CD4-positive, alpha-beta memory T cell (primary cell): Measurements from ENCODE around the gene SH2D4B. TPM values are rescaled to one million over a fixed set of nuclear protein-coding genes. Genes with fewer than 3 reads are reported as not detected.

ENCODE experiments used
- CTCF ChIA-PET: fragments of 350-600 bp; sonication (Branson Sonifier 250); formaldehyde crosslinking; loops from one replicate; lab custom pipeline; 2021; ENCODE audit warnings: inconsistent platforms; ENCODE audit not compliant: partially characterized antibody; lab: Charles Lee
- POLR2A ChIA-PET: fragments of 350-600 bp; sonication (Branson Sonifier 250); formaldehyde crosslinking; loops from one replicate; lab custom pipeline; 2021; ENCODE audit not compliant: partially characterized antibody; lab: Charles Lee
- DNase-seq, 5 donors: peaks; one replicate each; pipeline versions ENCODE4 v3.0.0 to v3.0.0-alpha.2; 2020 to 2022; ENCODE audit warnings: mixed read lengths in 1 of 5
- H3K27ac ChIP-seq: one replicate; pipeline ENCODE4 v1.7.0; 2013; ENCODE audit warnings: low read depth, low read length
- H3K27me3 ChIP-seq: 2 replicates; pipeline ENCODE4 v1.7.0; 2013; ENCODE audit warnings: mild to moderate bottlenecking, low read length, moderate library complexity; ENCODE audit not compliant: insufficient read depth
- H3K36me3 ChIP-seq: 2 replicates; pipeline ENCODE4 v1.7.0; 2013; ENCODE audit warnings: mild to moderate bottlenecking, low read length, moderate library complexity; ENCODE audit not compliant: insufficient read depth
- H3K4me1 ChIP-seq: 2 replicates; pipeline ENCODE4 v1.7.0; 2013; ENCODE audit warnings: mild to moderate bottlenecking, low read length, moderate library complexity; ENCODE audit not compliant: insufficient read depth
- H3K4me3 ChIP-seq, 2 donors: one replicate each; pipeline ENCODE4 v1.7.0; 2013; ENCODE audit warnings: low read length in 2 of 2, mild to moderate bottlenecking in 1 of 2
- H3K9me3 ChIP-seq, 2 donors: one replicate each; pipeline ENCODE4 v1.7.0; 2013; ENCODE audit warnings: low read length in 2 of 2, control low read depth in 1 of 2; ENCODE audit not compliant: control insufficient read depth in 1 of 2
- H3K27ac Mint-ChIP-seq, 7 donors: one replicate each; pipeline ENCODE4 v1.8.0; 2020 to 2021; ENCODE audit warnings: mixed read lengths in 7 of 7, mild to moderate bottlenecking in 6 of 7, inconsistent platforms in 3 of 7, moderate library complexity in 3 of 7
- H3K27me3 Mint-ChIP-seq, 2 donors: one replicate each; pipeline ENCODE4 v1.8.0; 2020 to 2021; ENCODE audit warnings: mixed read lengths in 2 of 2
- H3K36me3 Mint-ChIP-seq, 2 donors: one replicate each; pipeline ENCODE4 v1.8.0; 2020 to 2021; ENCODE audit warnings: mixed read lengths in 2 of 2, inconsistent platforms in 1 of 2, mild to moderate bottlenecking in 1 of 2
- H3K4me1 Mint-ChIP-seq, 4 donors: one replicate each; pipeline ENCODE4 v1.8.0; 2020 to 2021; ENCODE audit warnings: mixed read lengths in 4 of 4, mild to moderate bottlenecking in 1 of 4
- H3K4me3 Mint-ChIP-seq, 8 donors: one replicate each; pipeline ENCODE4 v1.8.0; 2020 to 2021; ENCODE audit warnings: mixed read lengths in 8 of 8, mild to moderate bottlenecking in 7 of 8, moderate library complexity in 6 of 8, inconsistent platforms in 3 of 8
- H3K9me3 Mint-ChIP-seq, 8 donors: one replicate each; pipeline ENCODE4 v1.8.0; 2020 to 2021; ENCODE audit warnings: mixed read lengths in 8 of 8, mild to moderate bottlenecking in 5 of 8, inconsistent platforms in 3 of 8, moderate library complexity in 1 of 8
- intact Hi-C: fragments of 100-400 bp; cut with micrococcal nuclease; formaldehyde crosslinking; loops from one replicate; pipeline ENCODE4 v1.15.1; 2023
- polyA plus RNA-seq, 2 donors: library from polyadenylated mRNA; unstranded; fragments of 300-500 nt; fragmentation: Illumina TruSeq; gene quantifications; one replicate each; pipeline ENCODE4 v1.2.3, GENCODE V29; 2021
- total RNA-seq, 2 experiments: library from RNA; stranded (reverse); gene quantifications; one replicate each; pipeline ENCODE4 v1.2.3, GENCODE V29; 2021

SH2D4B gene
- total and polyA plus RNA-seq, 4 experiments from 2014 or later, result 0.17 TPM; not detected in 2

- Mint-ChIP-seq H3K4me1 (peaks cover 9 to 38% (median 30%) of the 10 kb centered on the region in 4 donors), H3K27me3 (peaks cover 0 to 1% of the 10 kb centered on the region in 2 donors), H3K9me3 (peaks cover 0 to 2% (median 0%) of the 10 kb centered on the region in 8 donors), H3K4me3 (peak overlapping the region; percentile 84 to 96 (median 92)), H3K27ac (peak overlapping the region; percentile 93 to 99 (median 97)), H3K36me3 (peaks cover 3 to 10% of the 10 kb centered on the region in 2 donors)
- ChIA-PET POLR2A (interaction anchor here (0.7 to 1.6 kb wide), 8 partner anchors 25 to 349 kb away, joined by 3 to 7 read pairs (median 4); partner anchors contain the start of gene PRXL2A), CTCF (interaction anchor here (0.5 to 1.7 kb wide), 10 partner anchors 9 to 158 kb away, joined by 3 to 9 read pairs (median 4); no protein-coding TSS in a partner anchor)
- no peaks in the 10 kb centered on the region for H3K9me3 ChIP-seq
- DNase-seq, result no peak
- peak overlapping the region; percentile 87 for H3K27ac ChIP-seq
- H3K4me3 ChIP-seq, result peak overlapping the region; percentile 45 to 47
- intact Hi-C loops, result loop anchor here (5.0 to 10.0 kb wide), 2 partner anchors 162 to 386 kb away; no protein-coding TSS in a partner anchor
- peaks cover 20% of the 10 kb centered on the region for H3K4me1 ChIP-seq
- H3K36me3 ChIP-seq, result no peaks in the 10 kb centered on the region
- H3K27me3 ChIP-seq, result no peaks in the 10 kb centered on the region
Observed at GRCh38 chr10:80536361-80536835, 1.3 kb upstream of the SH2D4B start.

- H3K9me3 Mint-ChIP-seq, result peaks cover 0 to 2% (median 0%) of the 10 kb centered on the region in 8 donors
- H3K4me3 ChIP-seq, result no peak overlapping the region
- H3K27ac Mint-ChIP-seq, result peak overlapping the region in 6 of 7 donors; percentile 9 to 98 (median 80)
- no peaks in the 10 kb centered on the region for H3K9me3 ChIP-seq
- intact Hi-C loops, result loop anchor here (5.0 to 10.0 kb wide), 2 partner anchors 162 to 385 kb away; no protein-coding TSS in a partner anchor
- no peak overlapping the region for H3K27ac ChIP-seq
- peak overlapping the region; percentile 44 to 95 (median 74) for H3K4me3 Mint-ChIP-seq
- no peak for DNase-seq
- H3K4me1 Mint-ChIP-seq, result peaks cover 8 to 31% (median 24%) of the 10 kb centered on the region in 4 donors
- no peaks in the 10 kb centered on the region for H3K27me3 ChIP-seq
- ChIA-PET POLR2A (interaction anchor here (0.8 to 1.6 kb wide), 8 partner anchors 10 to 350 kb away, joined by 3 to 7 read pairs (median 4); partner anchors contain the start of gene PRXL2A), CTCF (interaction anchor here (0.9 to 1.7 kb wide), 7 partner anchors 10 to 159 kb away, joined by 4 to 9 read pairs (median 6); no protein-coding TSS in a partner anchor)
- H3K27me3 Mint-ChIP-seq, result peaks cover 0 to 1% of the 10 kb centered on the region in 2 donors
- H3K36me3 ChIP-seq, result no peaks in the 10 kb centered on the region
- peaks cover 14% of the 10 kb centered on the region for H3K4me1 ChIP-seq
- peaks cover 3 to 6% of the 10 kb centered on the region in 2 donors for H3K36me3 Mint-ChIP-seq
Observed at GRCh38 chr10:80537086-80537735, 491 bp upstream of the SH2D4B start.

- CTCF ChIA-PET, result interaction anchor here (1.4 kb wide), 1 partner anchor 94 kb away, joined by 3 read pairs; no protein-coding TSS in a partner anchor
- H3K9me3 Mint-ChIP-seq, result no peaks in the 10 kb centered on the region
- no peak overlapping the region for H3K27ac ChIP-seq
Observed at GRCh38 chr10:80538481-80539185, 931 bp downstream of the SH2D4B start.

GRCh38 chr10:80539421-80540031, 1.8 kb downstream of the SH2D4B start:
- DNase-seq, result no peak
- CTCF ChIA-PET, result interaction anchor here (1.4 kb wide), 1 partner anchor 95 kb away, joined by 3 read pairs; no protein-coding TSS in a partner anchor
- Mint-ChIP-seq H3K4me3 (no peak overlapping the region), H3K27ac (peak overlapping the region in 2 of 7 donors; percentile 51 to 55), H3K9me3 (no peaks in the 10 kb centered on the region), H3K4me1 (peaks cover 6 to 23% (median 17%) of the 10 kb centered on the region in 4 donors), H3K27me3 (peaks cover 0 to 1% of the 10 kb centered on the region in 2 donors), H3K36me3 (peaks cover 3% of the 10 kb centered on the region in 2 donors)
- intact Hi-C loops, result loop anchor here (5.0 to 10.0 kb wide), 2 partner anchors 165 to 383 kb away; no protein-coding TSS in a partner anchor
- Histone ChIP-seq H3K27ac (no peak overlapping the region), H3K9me3 (no peaks in the 10 kb centered on the region), H3K27me3 (no peaks in the 10 kb centered on the region), H3K4me3 (no peak overlapping the region), H3K36me3 (no peaks in the 10 kb centered on the region), H3K4me1 (peaks cover 7% of the 10 kb centered on the region)
- POLR2A ChIA-PET, result interaction anchor here (1.1 kb wide), 1 partner anchor 35 kb away, joined by 3 read pairs; no protein-coding TSS in a partner anchor

More at GRCh38 chr10:80538481-80539185, 931 bp downstream of the SH2D4B start:
- intact Hi-C loops, result loop anchor here (5.0 to 10.0 kb wide), 2 partner anchors 164 to 384 kb away; no protein-coding TSS in a partner anchor
- POLR2A ChIA-PET, result interaction anchor here (1.1 to 1.4 kb wide), 2 partner anchors 9 to 34 kb away, joined by 3 read pairs; no protein-coding TSS in a partner anchor
- no peaks in the 10 kb centered on the region for H3K27me3 ChIP-seq
- H3K4me1 ChIP-seq, result peaks cover 7% of the 10 kb centered on the region
- peaks cover 0 to 1% of the 10 kb centered on the region in 2 donors for H3K27me3 Mint-ChIP-seq
- no peak for DNase-seq
- H3K36me3 Mint-ChIP-seq, result peaks cover 3% of the 10 kb centered on the region in 2 donors
- H3K4me3 ChIP-seq, result no peak overlapping the region
- no peaks in the 10 kb centered on the region for H3K36me3 ChIP-seq
- H3K4me3 Mint-ChIP-seq, result peak overlapping the region in 1 of 8 donors; percentile 74
- H3K4me1 Mint-ChIP-seq, result peaks cover 6 to 23% (median 17%) of the 10 kb centered on the region in 4 donors
- H3K9me3 ChIP-seq, result no peaks in the 10 kb centered on the region
- H3K27ac Mint-ChIP-seq, result peak overlapping the region in 1 of 7 donors; percentile 68

- Mint-ChIP-seq H3K4me3 (no peak overlapping the region), H3K27ac (peak overlapping the region in 1 of 7 donors; percentile 39), H3K36me3 (peaks cover 3% of the 10 kb centered on the region in 2 donors), H3K27me3 (peaks cover 0 to 1% of the 10 kb centered on the region in 2 donors), H3K9me3 (no peaks in the 10 kb centered on the region), H3K4me1 (peaks cover 8 to 23% (median 17%) of the 10 kb centered on the region in 4 donors)
- Histone ChIP-seq H3K36me3 (no peaks in the 10 kb centered on the region), H3K27me3 (no peaks in the 10 kb centered on the region), H3K27ac (no peak overlapping the region), H3K4me1 (peaks cover 7% of the 10 kb centered on the region), H3K4me3 (no peak overlapping the region), H3K9me3 (no peaks in the 10 kb centered on the region)
- intact Hi-C loops, result no loop called here
- no peak for DNase-seq
- ChIA-PET POLR2A (no interaction called here), CTCF (interaction anchor here (0.8 to 1.4 kb wide), 3 partner anchors 34 to 162 kb away, joined by 3 to 4 read pairs (median 3); no protein-coding TSS in a partner anchor)
Observed at GRCh38 chr10:80540136-80540535, 2.4 kb downstream of the SH2D4B start.

- peak overlapping the region in 4 of 7 donors; percentile 32 to 68 (median 45) for H3K27ac Mint-ChIP-seq
- Histone ChIP-seq H3K27me3 (no peaks in the 10 kb centered on the region), H3K4me3 (no peak overlapping the region), H3K36me3 (no peaks in the 10 kb centered on the region), H3K27ac (no peak overlapping the region), H3K9me3 (no peaks in the 10 kb centered on the region), H3K4me1 (peaks cover 7% of the 10 kb centered on the region)
- H3K9me3 Mint-ChIP-seq, result no peaks in the 10 kb centered on the region
- intact Hi-C loops, result no loop called here
- H3K27me3 Mint-ChIP-seq, result peaks cover 0 to 1% of the 10 kb centered on the region in 2 donors
- peak overlapping the region in 1 of 8 donors; percentile 20 for H3K4me3 Mint-ChIP-seq
- CTCF ChIA-PET, result interaction anchor here (0.8 to 1.0 kb wide), 2 partner anchors 35 to 162 kb away, joined by 3 to 4 read pairs; no protein-coding TSS in a partner anchor
- POLR2A ChIA-PET, result no interaction called here
- DNase-seq, result no peak
- peaks cover 0 to under 1% of the 10 kb centered on the region in 2 donors for H3K36me3 Mint-ChIP-seq
- H3K4me1 Mint-ChIP-seq, result peaks cover 8 to 19% (median 13%) of the 10 kb centered on the region in 4 donors
Observed at GRCh38 chr10:80540618-80540980, 2.9 kb downstream of the SH2D4B start.
